RKO (cell line): Measurements from ENCODE around the gene PLCD1.
A peak's percentile ranks its signal among the peaks of the same experiment; 100 is the strongest.
"Not testable (repeated sequence)": the region's sequence is repeated elsewhere in the genome, so short reads cannot be mapped to it uniquely, and the experiment has no call there.

Source experiments
- DNase-seq: peaks from one replicate; pipeline ENCODE4 v3.0.0-alpha.2; 2016; ENCODE audit warnings: low spot score

Gene PLCD1

GRCh38 chr3:37986479-37987314 is 42.7 kb downstream of the PLCD1 start:
- no peak for DNase-seq

- no peak for DNase-seq
These were observed 43.7 kb downstream of the PLCD1 start for GRCh38 chr3:37985637-37986320.

- no peak for DNase-seq
These were observed 44.8 kb downstream of the PLCD1 start for GRCh38 chr3:37984596-37984995.

GRCh38 chr3:37984051-37984450 is 45.4 kb downstream of the PLCD1 start:
- DNase-seq: no peak

GRCh38 chr3:37982331-37982730 is 47.1 kb downstream of the PLCD1 start:
- no peak for DNase-seq

- DNase-seq: no peak
These were observed 48.1 kb downstream of the PLCD1 start for GRCh38 chr3:37981348-37981664.

GRCh38 chr3:37980462-37981347 is 48.7 kb downstream of the PLCD1 start:
- no peak for DNase-seq

- DNase-seq: no peak
These were observed 49.6 kb downstream of the PLCD1 start for GRCh38 chr3:37979541-37980461.

GRCh38 chr3:37974121-37975083 is 55.0 kb downstream of the PLCD1 start:
- DNase-seq: peak; percentile 54

GRCh38 chr3:37973246-37974054 is 56.0 kb downstream of the PLCD1 start:
- no peak for DNase-seq

GRCh38 chr3:37972056-37972455 is 57.4 kb downstream of the PLCD1 start:
- DNase-seq: not testable (repeated sequence)

GRCh38 chr3:37971467-37971866 is 58.0 kb downstream of the PLCD1 start:
- DNase-seq: no peak

GRCh38 chr3:37970802-37971201 is 58.6 kb downstream of the PLCD1 start:
- DNase-seq: no peak

- no peak for DNase-seq
These were observed 59.8 kb downstream of the PLCD1 start for GRCh38 chr3:37969596-37970100.

- no peak for DNase-seq
These were observed 60.4 kb downstream of the PLCD1 start for GRCh38 chr3:37968813-37969595.

- no peak for DNase-seq
These were observed 61.2 kb downstream of the PLCD1 start for GRCh38 chr3:37968199-37968598.

- DNase-seq: peak; percentile 49
These were observed 62.1 kb downstream of the PLCD1 start for GRCh38 chr3:37967260-37967881.

GRCh38 chr3:37964716-37965115 is 64.7 kb downstream of the PLCD1 start:
- no peak for DNase-seq
